GM12891 (cell line): ENCODE data around the gene SPATA33.
"Not testable (repeated sequence)": the region's sequence is repeated elsewhere in the genome, so short reads cannot be mapped to it uniquely, and the experiment has no call there.

Experiments used
- POLR2A ChIP-seq: IDR thresholded peaks from 2 replicates; pipeline ENCODE4 v1.6.1; 2011; ENCODE audit warnings: low read depth, low read length, control low read depth
- POLR2AphosphoS5 ChIP-seq: IDR thresholded peaks from 2 replicates; pipeline ENCODE4 v1.6.1; 2011; ENCODE audit warnings: low read depth, low read length, control low read depth
- TAF1 ChIP-seq: IDR thresholded peaks from 2 replicates; pipeline ENCODE4 v1.6.1; 2011; ENCODE audit warnings: low read depth, low read length, control low read depth

GRCh38 chr16:89667000-89667399 is 9.4 kb downstream of the SPATA33 start:
- not testable (repeated sequence) for TF ChIP-seq POLR2A, POLR2AphosphoS5, TAF1
